Measurements from ENCODE around the gene ATG10.

- TF ChIP-seq JUN (CRISPR knock-in tag; IDR thresholded peaks at IDR 0.05) (no peak), SP1 (CRISPR knock-in tag; conservative IDR thresholded peaks at IDR 0.05) (no peak), PRRX2 (CRISPR knock-in tag; IDR thresholded peaks at IDR 0.05) (no peak), ELF4 (CRISPR knock-in tag; IDR thresholded peaks at IDR 0.05; ENCODE audit: low read depth) (no peak), HMGA2 (CRISPR knock-in tag; IDR thresholded peaks at IDR 0.05) (no peak)
- TF ChIP-seq, protein P1, sequence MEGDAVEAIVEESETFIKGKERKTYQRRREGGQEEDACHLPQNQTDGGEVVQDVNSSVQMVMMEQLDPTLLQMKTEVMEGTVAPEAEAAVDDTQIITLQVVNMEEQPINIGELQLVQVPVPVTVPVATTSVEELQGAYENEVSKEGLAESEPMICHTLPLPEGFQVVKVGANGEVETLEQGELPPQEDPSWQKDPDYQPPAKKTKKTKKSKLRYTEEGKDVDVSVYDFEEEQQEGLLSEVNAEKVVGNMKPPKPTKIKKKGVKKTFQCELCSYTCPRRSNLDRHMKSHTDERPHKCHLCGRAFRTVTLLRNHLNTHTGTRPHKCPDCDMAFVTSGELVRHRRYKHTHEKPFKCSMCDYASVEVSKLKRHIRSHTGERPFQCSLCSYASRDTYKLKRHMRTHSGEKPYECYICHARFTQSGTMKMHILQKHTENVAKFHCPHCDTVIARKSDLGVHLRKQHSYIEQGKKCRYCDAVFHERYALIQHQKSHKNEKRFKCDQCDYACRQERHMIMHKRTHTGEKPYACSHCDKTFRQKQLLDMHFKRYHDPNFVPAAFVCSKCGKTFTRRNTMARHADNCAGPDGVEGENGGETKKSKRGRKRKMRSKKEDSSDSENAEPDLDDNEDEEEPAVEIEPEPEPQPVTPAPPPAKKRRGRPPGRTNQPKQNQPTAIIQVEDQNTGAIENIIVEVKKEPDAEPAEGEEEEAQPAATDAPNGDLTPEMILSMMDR (IDR thresholded peaks at IDR 0.05), result no peak
These were observed 324.2 kb downstream of the ATG10 start for GRCh38 chr5:82295959-82296531.

Data from WTC11 (cell line).